Panc1 (cell line): ENCODE measurements around the gene COL1A2. TPM values are rescaled to one million over a fixed set of nuclear protein-coding genes. Genes with fewer than 3 reads are reported as not detected.

Experiments used
- ATAC-seq: fragments of 200-7000 bp; cut with Tn5 transposase; 2 replicates; pipeline ENCODE4 v1.9.1; 2020; ENCODE audit warnings: mild to moderate bottlenecking, moderate library complexity
- BruUV-seq: library from RNA; stranded (reverse); fragments of 400-500 nt; replicated peaks from 2 replicates; lab custom pipeline; 2021; lab: Mats Ljungman, UMichigan
- CTCF ChIA-PET: fragments of 300-600 bp; sonication (Branson Sonifier 250); formaldehyde crosslinking; loops from one replicate; lab custom pipeline; 2022; ENCODE audit warnings: antibody characterized with exemption; lab: Charles Lee
- POLR2A ChIA-PET: fragments of 300-600 bp; sonication (Branson Sonifier 250); formaldehyde crosslinking; loops from one replicate; lab custom pipeline; 2022; ENCODE audit warnings: antibody characterized with exemption; lab: Charles Lee
- DNase-seq: peaks from one replicate; pipeline ENCODE4 v3.0.0-alpha.2; 2010; ENCODE audit warnings: low read depth, low spot score
- H3K27ac ChIP-seq: 2 replicates; pipeline ENCODE4 v1.5.1; 2011; ENCODE audit warnings: mild to moderate bottlenecking, low read length, inconsistent platforms
- H3K27me3 ChIP-seq: fragments of 200-500 bp; sonication (Bioruptor generic); 2 replicates; pipeline ENCODE4 v1.6.0; 2014; ENCODE audit warnings: low read length, inconsistent platforms; ENCODE audit not compliant: control insufficient read depth, insufficient read depth
- H3K36me3 ChIP-seq: fragments of 200-500 bp; sonication (Bioruptor generic); 2 replicates; pipeline ENCODE4 v1.5.1; 2014; ENCODE audit warnings: inconsistent platforms, mild to moderate bottlenecking, low read length, moderate library complexity; ENCODE audit not compliant: control insufficient read depth, insufficient read depth
- H3K4me1 ChIP-seq: 2 replicates; pipeline ENCODE4 v1.5.1; 2011; ENCODE audit warnings: inconsistent platforms, mild to moderate bottlenecking, low read length, moderate library complexity; ENCODE audit not compliant: control insufficient read depth, insufficient read depth
- H3K4me3 ChIP-seq, 2 experiments: 2 replicates each; pipeline ENCODE4 v1.5.1; 2011 to 2012; ENCODE audit warnings: low read depth in 2 of 2, low read length in 2 of 2, mild to moderate bottlenecking in 2 of 2, inconsistent platforms in 1 of 2, moderate library complexity in 1 of 2
- H3K9me3 ChIP-seq: fragments of 200-500 bp; sonication (Bioruptor generic); 2 replicates; pipeline ENCODE4 v1.5.1; 2014; ENCODE audit warnings: low read depth, mild to moderate bottlenecking, inconsistent platforms, low read length, moderate library complexity; ENCODE audit not compliant: control insufficient read depth, insufficient read depth
- CTCF ChIP-seq: fragments of 450-650 bp; IDR thresholded peaks from 2 replicates; pipeline ENCODE4 v1.5.1; 2017; ENCODE audit warnings: mild to moderate bottlenecking
- POLR2AphosphoS5 ChIP-seq: IDR thresholded peaks from 2 replicates; pipeline ENCODE4 v1.6.1; 2012; ENCODE audit warnings: mild to moderate bottlenecking, low read depth, low read length, moderate library complexity
- REST ChIP-seq, 2 experiments: IDR thresholded peaks; 2 replicates each; pipeline ENCODE4 v1.6.1; 2011 to 2012; ENCODE audit warnings: low read depth in 2 of 2, control low read depth in 1 of 2, low read length in 1 of 2, mild to moderate bottlenecking in 1 of 2, moderate library complexity in 1 of 2; ENCODE audit not compliant: insufficient read depth in 1 of 2
- SIN3A ChIP-seq: IDR thresholded peaks from 2 replicates; pipeline ENCODE4 v1.6.1; 2012; ENCODE audit warnings: low read depth, mild to moderate bottlenecking, low read length, moderate library complexity, borderline replicate concordance; ENCODE audit not compliant: insufficient read depth
- TCF7L2 ChIP-seq: IDR thresholded peaks from 2 replicates; pipeline ENCODE4 v1.6.1; 2011; ENCODE audit warnings: mild to moderate bottlenecking, low read depth, low read length, inconsistent platforms
- in situ Hi-C: cut with HindIII; loops from 2 replicates; pipeline ENCODE4 v1.10.0; 2016; ENCODE audit warnings: low sequenced_read_pairs, low pct_unique_long_range_greater_than_20kb
- intact Hi-C: fragments of 100-400 bp; cut with micrococcal nuclease; formaldehyde crosslinking; loops from one replicate; pipeline ENCODE4 v1.10.0; 2022; ENCODE audit not compliant: unreplicated experiment
- total RNA-seq: library from RNA; stranded (reverse); gene quantifications from one replicate; pipeline ENCODE4 v1.2.1, GENCODE V29; 2021; ENCODE audit not compliant: unreplicated experiment

COL1A2 gene
- total RNA-seq, 1 experiment from 2014 or later, result 1.3 TPM

GRCh38 chr7:94414481-94414880, 19.8 kb downstream of the COL1A2 start:
- Histone ChIP-seq H3K27me3 (peaks cover 2% of the 10 kb centered on the region; the same call in 1 of the 2 replicates), H3K9me3 (no peaks in the 10 kb centered on the region), H3K36me3 (no peaks in the 10 kb centered on the region), H3K27ac (no peak overlapping the region), H3K4me1 (no peaks in the 10 kb centered on the region), H3K4me3 (no peak overlapping the region)
- TF ChIP-seq REST (IDR thresholded peaks at IDR 0.05; ENCODE audit: insufficient read depth in 1 of 2, low read depth in 2 of 2, low read length in 1 of 2) (no peak), TCF7L2 (no peak), SIN3A (no peak), POLR2AphosphoS5 (no peak), CTCF (no peak)
- ATAC-seq (no peak), DNase-seq (no peak)
- CTCF ChIA-PET, result no interaction called here
- no TSS peak for BruUV-seq
- POLR2A ChIA-PET, result no interaction called here
- in situ Hi-C loops (no loop called here), intact Hi-C loops (no loop called here)

- ChIA-PET CTCF (no interaction called here), POLR2A (no interaction called here)
- DNase-seq (no peak), ATAC-seq (no peak)
- Histone ChIP-seq H3K4me3 (no peak overlapping the region), H3K36me3 (no peaks in the 10 kb centered on the region), H3K27ac (no peak overlapping the region), H3K4me1 (no peaks in the 10 kb centered on the region), H3K9me3 (no peaks in the 10 kb centered on the region), H3K27me3 (peaks cover 2% of the 10 kb centered on the region; the same call in 1 of the 2 replicates)
- no peak for TF ChIP-seq REST (IDR thresholded peaks at IDR 0.05; ENCODE audit: insufficient read depth in 1 of 2, low read depth in 2 of 2, low read length in 1 of 2)
- TF ChIP-seq POLR2AphosphoS5, result no peak
- TF ChIP-seq SIN3A, result no peak
- TF ChIP-seq TCF7L2, result no peak
- no peak for TF ChIP-seq CTCF
- intact Hi-C loops (no loop called here), in situ Hi-C loops (no loop called here)
- BruUV-seq, result no TSS peak
Observed at GRCh38 chr7:94414980-94415379, 20.3 kb downstream of the COL1A2 start.
